HCEC 1CT (cell line): Measurements from ENCODE around the gene EFCAB6.

Experiments
- DNase-seq: peaks from one replicate; pipeline ENCODE4 v3.0.0-alpha.2; 2017

Gene EFCAB6

GRCh38 chr22:43812149-43812842 is at the start of gene EFCAB6:
Gene EFCAB6, minus strand, starts transcription at chr22:43812305. Its CDS starts 29,987 bp downstream, at chr22:43782318.
- peak; percentile 89 for DNase-seq

- no peak for DNase-seq
Measured at GRCh38 chr22:43861529-43861928, 49.4 kb upstream of the EFCAB6 start.

- no peak for DNase-seq
Measured at GRCh38 chr22:43860831-43861230, 48.7 kb upstream of the EFCAB6 start.

GRCh38 chr22:43860126-43860525 is 48.0 kb upstream of the EFCAB6 start:
- no peak for DNase-seq

GRCh38 chr22:43859621-43860020 is 47.5 kb upstream of the EFCAB6 start:
- DNase-seq: no peak

- DNase-seq: no peak
Measured at GRCh38 chr22:43859176-43859575, 47.1 kb upstream of the EFCAB6 start.

GRCh38 chr22:43858156-43858895 is 46.2 kb upstream of the EFCAB6 start:
- DNase-seq: no peak

- DNase-seq: no peak
Measured at GRCh38 chr22:43857367-43857766, 45.3 kb upstream of the EFCAB6 start.

GRCh38 chr22:43855431-43855830 is 43.3 kb upstream of the EFCAB6 start:
- no peak for DNase-seq

GRCh38 chr22:43854786-43855271 is 42.7 kb upstream of the EFCAB6 start:
- no peak for DNase-seq

GRCh38 chr22:43854121-43854785 is 42.1 kb upstream of the EFCAB6 start:
- DNase-seq: no peak

GRCh38 chr22:43853328-43853931 is 41.3 kb upstream of the EFCAB6 start:
- no peak for DNase-seq

- no peak for DNase-seq
Measured at GRCh38 chr22:43852573-43853327, 40.6 kb upstream of the EFCAB6 start.

GRCh38 chr22:43851979-43852307 is 39.8 kb upstream of the EFCAB6 start:
- no peak for DNase-seq

GRCh38 chr22:43851058-43851978 is 39.2 kb upstream of the EFCAB6 start:
- no peak for DNase-seq

- no peak for DNase-seq
Measured at GRCh38 chr22:43850529-43850928, 38.4 kb upstream of the EFCAB6 start.

GRCh38 chr22:43849731-43850130 is 37.6 kb upstream of the EFCAB6 start:
- DNase-seq: no peak

GRCh38 chr22:43848366-43849171 is 36.5 kb upstream of the EFCAB6 start:
- DNase-seq: no peak

- no peak for DNase-seq
Measured at GRCh38 chr22:43847376-43848289, 35.5 kb upstream of the EFCAB6 start.

- no peak for DNase-seq
Measured at GRCh38 chr22:43846966-43847365, 34.9 kb upstream of the EFCAB6 start.
